RWPE1 (cell line): ENCODE results near the gene DDTL.

Experiments used
- CTCF ChIA-PET: fragments of 350-600 bp; sonication (Branson Sonifier 250); formaldehyde crosslinking; extraction: SDS; loops from one replicate; lab custom pipeline; 2021; lab: Yijun Ruan, JAX
- POLR2A ChIA-PET: fragments of 400-600 bp; formaldehyde crosslinking; extraction: SDS; loops from one replicate; lab custom pipeline; 2020; ENCODE audit warnings: antibody characterized with exemption; ENCODE audit not compliant: low non-redundant PET; lab: Yijun Ruan, JAX
- DNase-seq: peaks from one replicate; pipeline ENCODE4 v3.0.0; 2012; ENCODE audit warnings: low spot score
- H3K27ac ChIP-seq: fragments of 450-650 bp; 2 replicates; pipeline ENCODE4 v1.5.1; 2017
- CTCF ChIP-seq: fragments of 450-650 bp; conservative IDR thresholded peaks from 2 replicates; pipeline ENCODE4 v1.5.1; 2017; ENCODE audit warnings: low read depth, mild to moderate bottlenecking

Gene DDTL

DNA sequence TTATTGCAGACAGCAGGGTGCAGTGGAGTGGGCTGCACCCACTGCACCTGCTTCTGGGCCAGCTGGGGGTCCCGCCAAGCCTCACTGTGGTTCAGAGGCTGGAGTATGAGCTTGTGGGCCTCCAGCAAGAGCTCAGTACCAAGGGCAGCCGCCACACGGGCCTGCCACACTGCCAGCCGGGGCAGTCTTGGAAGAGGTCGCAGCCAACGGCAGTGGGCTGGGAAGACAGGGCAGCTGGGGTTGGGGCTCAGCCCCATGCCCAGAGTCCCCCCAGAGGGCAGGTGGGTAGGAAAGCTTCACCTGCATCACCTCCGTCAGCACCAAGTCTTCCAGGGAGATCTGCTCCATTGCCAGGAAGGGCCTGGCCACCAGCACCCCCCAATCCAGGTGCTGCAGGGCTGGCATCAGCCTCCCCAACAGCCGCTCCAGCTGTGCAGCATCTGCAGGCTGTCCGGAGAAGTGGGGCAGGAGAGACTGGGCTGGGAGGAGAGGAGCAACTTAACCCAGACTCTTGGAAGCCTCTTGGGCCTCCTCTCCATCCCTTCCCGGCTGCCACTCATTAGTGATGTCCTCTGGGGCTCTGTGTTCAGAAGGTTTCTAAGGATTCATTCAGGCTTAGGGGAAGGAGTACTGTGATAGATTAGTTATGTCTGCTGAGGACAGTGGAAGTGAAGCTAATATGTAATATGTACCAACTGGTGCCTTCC is 39.7 kb downstream of the DDTL start:
- DNase-seq = no peak
- no peak for TF ChIP-seq CTCF
- ChIA-PET POLR2A (no interaction called here), CTCF (no interaction called here)
- H3K27ac ChIP-seq = no peak overlapping the region

DNA sequence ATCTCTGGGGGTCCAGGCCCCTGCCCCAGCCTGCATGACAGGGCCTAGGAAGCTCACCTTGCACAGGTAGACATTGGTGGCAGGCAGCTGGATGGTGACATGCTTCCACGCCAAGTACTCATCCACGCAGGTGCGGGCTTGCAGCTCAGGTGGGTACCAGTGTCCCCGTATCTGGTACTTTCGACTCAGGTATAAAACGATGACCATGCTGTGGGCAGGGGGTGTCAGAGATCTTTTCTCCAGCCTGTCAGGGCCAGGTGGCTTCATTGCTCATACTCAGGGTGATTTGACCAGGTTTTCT is 40.2 kb downstream of the DDTL start:
- DNase-seq = no peak
- ChIA-PET POLR2A (no interaction called here), CTCF (no interaction called here)
- no peak for TF ChIP-seq CTCF
- no peak overlapping the region for H3K27ac ChIP-seq

DNA sequence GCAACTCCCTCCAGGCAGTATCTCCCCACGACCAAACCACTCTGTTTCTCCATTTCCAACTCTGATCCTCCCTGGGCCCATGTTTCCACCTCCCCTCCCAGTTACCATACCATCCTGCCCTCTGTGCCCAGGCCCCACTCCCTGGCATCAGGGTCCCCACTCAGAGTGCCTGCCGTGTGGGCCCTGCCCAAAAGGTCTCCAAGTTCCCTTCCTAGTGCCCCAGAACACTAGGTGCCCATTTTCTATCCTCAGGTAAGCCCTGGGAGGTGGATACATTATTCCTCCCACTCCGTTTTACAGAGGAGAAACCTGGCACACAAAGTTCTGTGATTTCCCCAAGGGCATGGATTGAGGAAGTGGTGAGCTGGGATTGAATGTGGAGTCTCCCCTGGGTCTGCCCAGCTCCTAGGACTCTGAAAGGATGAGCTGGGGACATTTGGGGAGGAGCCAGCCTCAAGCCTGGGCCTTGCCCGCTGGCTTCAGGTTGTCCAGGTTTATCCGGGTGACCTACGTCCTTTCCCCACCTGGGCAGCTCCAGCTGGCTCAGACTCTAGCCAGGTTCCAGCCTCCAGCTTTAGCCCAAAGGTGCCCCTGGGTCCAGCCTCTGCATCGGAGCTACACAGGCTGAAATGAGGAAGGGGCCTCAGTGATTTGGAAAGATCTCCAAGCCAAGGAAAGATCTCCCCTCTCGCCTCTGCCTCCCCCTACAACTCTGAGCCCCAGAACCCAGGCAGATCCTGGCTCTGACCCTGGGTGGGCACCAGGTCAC is 40.7 kb downstream of the DDTL start:
- DNase-seq = no peak
- TF ChIP-seq CTCF = no peak
- ChIA-PET POLR2A (no interaction called here), CTCF (no interaction called here)
- no peak overlapping the region for H3K27ac ChIP-seq

GRCh38 chr22:24008022-24008283 is 41.3 kb downstream of the DDTL start:
- DNase-seq = no peak
- CTCF ChIA-PET = no interaction called here
- POLR2A ChIA-PET = no interaction called here
- H3K27ac ChIP-seq = no peak overlapping the region
- no peak for TF ChIP-seq CTCF

DNA sequence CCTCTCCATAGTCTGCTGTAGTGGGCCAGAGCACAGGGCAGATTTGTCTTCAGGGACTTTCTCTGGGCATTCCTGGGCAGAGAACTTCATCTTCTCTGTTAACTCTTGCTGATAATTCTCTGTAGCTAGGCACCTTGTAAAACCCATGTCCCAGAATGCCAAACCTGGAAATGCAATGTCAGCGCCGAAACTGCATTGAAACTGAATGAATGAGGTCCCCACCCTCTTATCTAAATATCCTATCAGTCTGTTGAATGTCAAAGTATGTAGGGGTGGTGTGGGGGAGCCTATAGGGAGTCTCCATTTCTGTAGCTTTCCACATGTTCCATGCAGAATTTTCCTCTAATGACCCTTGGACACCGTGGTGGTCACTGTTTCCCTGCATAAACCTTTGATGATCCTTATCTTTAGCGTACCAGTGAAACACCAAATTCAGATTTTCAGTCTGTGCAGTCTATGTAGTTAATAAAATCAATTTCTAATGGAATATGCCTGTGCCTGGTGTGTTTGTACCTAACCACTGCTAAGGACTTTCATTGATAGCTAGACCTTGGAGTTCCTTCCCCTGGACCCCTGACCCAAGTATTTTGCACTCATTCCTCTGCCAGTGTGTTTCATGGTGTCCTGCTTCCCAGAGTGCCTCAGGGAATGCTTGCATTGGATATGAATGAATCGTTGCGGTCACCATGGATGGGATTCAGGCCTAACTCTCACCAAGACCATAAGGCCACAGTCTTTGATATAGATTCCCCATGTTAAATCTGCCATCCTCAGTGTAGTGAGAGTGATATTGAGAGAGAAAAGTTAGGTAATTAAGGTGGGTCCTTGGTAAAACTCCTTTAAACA is 41.9 kb downstream of the DDTL start:
- no peak for TF ChIP-seq CTCF
- no peak overlapping the region for H3K27ac ChIP-seq
- ChIA-PET CTCF (no interaction called here), POLR2A (no interaction called here)
- no peak for DNase-seq

- ChIA-PET POLR2A (no interaction called here), CTCF (no interaction called here)
Observed at GRCh38 chr22:24009227-24010017, 42.7 kb downstream of the DDTL start.

More at GRCh38 chr22:24009227-24010017, 42.7 kb downstream of the DDTL start:
- no peak overlapping the region for H3K27ac ChIP-seq
- DNase-seq = no peak
- TF ChIP-seq CTCF = no peak
